ENCODE data around the gene PLD6.
"Not testable (repeated sequence)": the region's sequence is repeated elsewhere in the genome, so short reads cannot be mapped to it uniquely, and the experiment has no call there.

Gene PLD6

DNA sequence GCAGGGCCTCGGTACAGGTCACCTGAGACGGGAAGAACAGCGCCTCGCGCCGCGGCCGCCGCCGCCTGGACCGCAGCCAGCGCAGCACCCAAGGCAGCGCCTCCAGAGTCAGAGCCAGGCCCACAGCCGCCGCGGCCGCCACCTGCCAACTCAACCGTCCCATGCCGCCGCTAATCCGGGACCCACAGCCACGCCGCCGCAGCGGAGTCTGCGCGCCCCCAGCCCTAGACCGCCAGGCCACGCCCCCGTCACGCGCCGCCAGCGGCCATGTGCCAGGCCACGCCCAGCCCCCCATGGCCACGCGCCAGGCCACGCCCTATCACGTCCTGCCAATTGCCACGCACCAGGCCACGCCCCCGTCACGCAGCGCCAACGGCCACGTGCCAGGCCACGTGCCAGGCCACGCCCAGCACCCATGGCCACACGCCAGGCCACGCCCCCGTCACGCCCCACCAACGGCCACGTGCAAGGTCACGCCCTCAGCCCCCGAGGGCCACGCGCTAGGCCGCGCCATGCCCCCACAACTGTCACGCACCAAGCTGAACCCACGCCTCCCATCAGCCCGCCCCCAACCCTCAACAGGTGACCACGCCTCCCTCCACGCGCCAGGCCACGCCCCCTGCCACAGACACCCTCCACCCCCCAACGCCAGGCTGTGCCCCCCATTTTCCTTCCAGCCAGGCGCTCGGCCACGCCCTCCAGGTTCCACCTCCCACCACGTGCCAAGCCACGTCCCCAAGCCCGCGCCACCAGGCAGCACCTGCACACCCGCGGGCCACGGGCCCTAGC lies at the start of gene PLD6:
PLD6 (minus strand) TSS at position 210 of the 789 bp plus-strand sequence; CDS start at position 163, 47 bp downstream.
- DNase-seq, result peak; percentile 86

GRCh38 chr17:17255689-17256088 lies 49.6 kb upstream of the PLD6 start:
- not testable (repeated sequence) for DNase-seq

DNA sequence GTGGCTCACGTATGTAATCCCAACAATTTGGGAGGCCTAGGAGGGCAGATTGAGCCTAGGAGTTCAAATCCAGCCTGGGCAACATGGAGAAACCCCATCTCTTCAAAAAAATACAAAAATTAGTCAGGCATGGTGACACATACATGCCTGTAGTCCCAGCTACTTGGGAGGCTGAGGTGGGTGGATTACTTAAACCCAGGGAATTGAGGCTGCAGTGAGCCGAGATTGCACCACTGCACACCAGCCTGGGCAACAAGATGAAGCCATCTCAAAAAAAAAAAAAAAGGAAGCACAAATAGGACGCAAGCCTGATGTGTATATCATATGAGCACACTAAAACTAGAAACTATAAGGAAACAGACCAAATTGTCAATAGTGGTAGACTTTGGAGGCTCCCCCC lies 47.9 kb upstream of the PLD6 start:
- no peak for DNase-seq

GRCh38 chr17:17253406-17253805 lies 47.3 kb upstream of the PLD6 start:
- no peak for DNase-seq

DNA sequence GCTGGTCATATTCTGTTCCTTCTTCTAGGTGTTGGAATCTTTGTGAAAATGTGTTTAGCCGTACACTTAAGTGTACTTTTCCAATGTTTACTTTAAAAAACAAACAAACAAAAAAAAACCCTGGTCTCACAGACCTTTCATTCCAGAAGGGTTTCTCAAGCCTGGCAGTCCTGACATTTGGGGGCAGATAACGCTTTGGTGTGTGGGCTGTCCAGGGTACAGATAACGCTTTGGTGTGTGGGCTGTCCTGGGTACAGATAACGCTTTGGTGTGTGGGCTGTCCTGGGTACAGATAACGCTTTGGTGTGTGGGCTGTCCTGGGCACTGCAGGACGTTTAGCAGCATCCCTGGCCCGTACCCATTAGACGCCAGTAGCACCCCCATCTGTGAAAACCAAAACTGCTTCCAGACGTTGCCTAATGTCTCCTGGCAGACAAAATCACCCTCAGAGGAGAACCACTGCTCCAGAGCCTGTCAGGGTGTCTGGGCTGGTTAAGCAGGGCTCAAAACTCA lies 46.1 kb upstream of the PLD6 start:
- DNase-seq, result no peak

GRCh38 chr17:17246879-17247278 lies 40.7 kb upstream of the PLD6 start:
- no peak for DNase-seq

DNA sequence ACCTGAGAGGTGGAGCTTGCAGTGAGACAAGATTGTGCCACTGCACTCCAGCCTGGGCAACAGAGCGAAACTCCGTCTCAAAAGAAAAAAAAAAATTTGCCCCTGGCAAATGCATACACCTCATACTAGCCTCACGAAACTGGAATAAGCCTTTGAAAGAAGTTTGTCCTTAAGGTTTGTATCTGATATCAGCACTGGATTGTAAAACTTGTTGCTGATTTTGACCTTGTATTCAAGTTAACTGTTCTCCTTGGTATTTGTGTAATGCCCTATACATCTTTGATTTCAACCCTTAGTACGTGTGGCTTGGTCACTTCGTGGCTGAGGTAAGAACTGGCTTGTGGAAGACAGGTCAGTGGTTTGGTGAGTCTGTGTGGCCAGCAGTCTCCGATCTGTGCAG lies 37.0 kb upstream of the PLD6 start:
- DNase-seq, result no peak

GRCh38 chr17:17242246-17242645 lies 36.1 kb upstream of the PLD6 start:
- DNase-seq, result no peak

GRCh38 chr17:17241656-17242055 lies 35.5 kb upstream of the PLD6 start:
- no peak for DNase-seq

DNA sequence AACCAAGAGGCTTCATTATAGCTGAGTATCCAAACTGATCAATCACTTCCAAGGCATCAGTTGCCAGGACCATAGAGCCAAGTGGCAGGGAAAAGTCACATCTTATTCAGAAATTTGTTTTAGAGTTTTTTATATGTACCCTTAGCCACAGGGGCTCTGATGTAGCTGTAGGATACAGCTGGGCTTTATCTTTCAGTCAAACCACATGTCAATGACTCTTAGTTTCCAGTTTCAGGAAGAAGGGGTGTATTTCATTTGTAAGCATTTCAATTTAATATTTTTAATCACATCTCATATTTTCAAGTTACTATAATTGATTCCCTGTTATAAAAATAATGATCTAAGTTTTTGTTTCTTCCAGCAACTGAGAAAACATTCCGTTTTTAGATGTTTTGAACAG lies 33.7 kb upstream of the PLD6 start:
- DNase-seq, result no peak

GRCh38 chr17:17237026-17237799 lies 31.1 kb upstream of the PLD6 start, which contains the start of gene FLCN:
Gene FLCN, minus strand, starts transcription at chr17:17237168. Its CDS starts 9,031 bp downstream, at chr17:17228137.
- peak; percentile 92 for DNase-seq

DNA sequence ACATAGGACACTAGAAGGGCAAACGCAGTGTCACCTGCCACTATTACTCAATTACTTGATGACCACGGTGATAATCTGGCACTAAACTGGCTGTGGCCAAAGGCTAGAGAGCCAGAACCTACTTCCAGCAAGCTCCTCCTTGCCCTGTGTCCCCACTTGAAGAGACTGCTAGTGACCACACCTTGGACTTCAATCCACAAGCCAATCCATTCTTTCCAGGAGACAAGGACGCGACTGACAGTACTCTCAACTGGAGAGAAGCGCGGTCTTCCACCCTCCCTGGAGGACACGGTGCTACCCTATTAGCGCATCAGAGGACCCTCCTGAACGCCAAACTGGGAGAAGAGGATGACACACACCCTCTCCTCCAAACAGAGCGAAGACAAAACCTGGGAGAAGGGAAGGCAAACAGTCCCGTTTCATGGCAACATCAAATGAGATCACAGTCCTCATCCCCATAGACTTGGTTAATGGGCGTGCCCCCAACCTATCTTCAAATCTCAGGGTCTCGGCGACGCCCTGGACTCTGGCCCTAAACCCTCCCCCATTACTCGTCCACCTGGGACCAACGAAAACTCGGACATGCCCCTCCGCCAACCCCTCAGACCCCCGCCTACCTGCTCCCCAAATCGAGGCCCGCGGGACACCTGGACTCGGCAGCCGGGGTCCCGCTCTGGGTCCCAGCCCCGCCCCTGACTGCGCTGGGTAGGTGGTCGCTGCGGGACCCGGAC lies 30.3 kb upstream of the PLD6 start:
- DNase-seq, result peak; percentile 31

GRCh38 chr17:17235212-17236174 lies 29.4 kb upstream of the PLD6 start:
- DNase-seq, result no peak

- DNase-seq, result no peak
Observed at GRCh38 chr17:17232303-17232621, 26.1 kb upstream of the PLD6 start.

GRCh38 chr17:17231621-17232302 lies 25.6 kb upstream of the PLD6 start:
- no peak for DNase-seq

DNA sequence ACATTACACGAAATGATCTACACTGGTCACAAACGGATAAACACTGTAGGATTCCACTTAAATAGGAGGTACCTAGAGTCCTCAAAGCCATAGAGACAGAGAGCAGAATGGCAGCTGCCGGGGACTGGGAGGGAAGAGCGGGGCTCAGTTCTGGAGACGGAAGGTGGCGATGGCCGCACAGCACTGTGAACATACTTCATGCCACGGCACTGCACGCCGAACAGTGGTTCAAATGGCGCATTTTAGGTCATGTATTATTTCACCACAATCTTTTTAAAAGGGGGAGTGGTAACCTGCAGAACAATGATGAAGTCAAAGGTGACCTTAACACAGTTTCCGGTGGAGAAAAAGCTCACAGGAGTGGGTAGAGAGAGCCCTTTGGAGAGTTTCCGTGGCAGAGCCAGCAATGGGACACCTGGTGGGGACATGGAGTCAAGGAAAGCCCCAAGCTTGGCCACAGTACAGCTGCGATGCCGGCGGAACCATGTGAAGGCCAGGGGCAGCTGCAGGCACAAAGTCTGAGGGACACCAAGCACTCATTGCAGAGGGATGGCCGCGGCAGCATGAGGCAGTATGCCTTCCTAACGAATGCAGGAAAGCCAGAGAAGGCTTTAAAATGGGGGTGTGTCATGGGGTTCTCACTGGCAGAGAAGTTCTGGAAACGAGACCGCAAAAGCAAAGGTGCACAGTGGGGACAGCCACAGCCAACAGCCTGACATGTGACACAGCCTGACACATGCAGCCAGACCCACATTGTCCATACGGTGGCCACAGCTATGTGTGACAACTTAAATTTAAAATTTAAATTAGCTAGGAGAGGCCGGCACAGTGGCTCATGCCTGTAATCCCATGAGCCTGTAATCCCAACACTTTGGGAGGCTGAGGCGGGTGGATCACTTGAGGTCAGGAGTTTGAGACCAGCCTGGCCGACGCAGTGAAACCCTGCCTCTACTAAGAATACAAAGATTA lies 23.6 kb upstream of the PLD6 start:
- no peak for DNase-seq

DNA sequence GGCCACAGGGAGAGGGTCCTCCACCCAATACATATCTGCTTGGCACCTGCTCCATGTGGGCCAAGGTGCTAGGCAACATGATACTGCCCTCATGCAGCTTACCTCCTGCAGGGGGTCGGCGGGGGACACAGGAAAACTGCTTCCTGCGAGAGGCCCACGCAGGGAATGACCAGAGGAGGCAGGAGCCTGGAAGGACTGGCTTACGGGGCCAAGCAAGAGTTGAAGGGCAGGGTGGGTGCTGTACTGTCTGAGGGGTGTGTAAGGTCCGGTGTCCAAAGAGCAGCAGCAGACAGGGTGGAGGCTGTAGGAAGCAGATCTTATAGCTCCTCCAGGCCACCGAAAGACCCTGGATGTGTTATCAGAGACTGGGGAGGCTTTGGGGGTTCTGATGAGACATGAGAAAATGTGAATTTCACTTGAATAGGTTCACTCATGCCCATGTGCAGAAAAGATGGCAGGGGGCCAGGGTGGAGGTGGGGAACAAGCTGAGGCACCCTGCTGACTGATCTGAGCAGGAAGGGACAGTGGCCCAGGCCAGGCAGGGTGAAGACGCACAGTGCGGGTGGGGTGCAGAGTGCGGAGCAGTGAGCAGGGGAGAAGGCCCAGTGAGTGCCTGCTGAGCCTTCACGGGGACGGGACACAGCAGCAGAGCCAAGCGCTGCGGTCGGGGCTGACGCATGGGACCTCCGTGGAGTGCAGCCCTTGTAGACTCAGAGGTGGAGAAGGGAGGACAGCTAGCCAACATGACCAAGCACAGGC lies 22.6 kb upstream of the PLD6 start:
- DNase-seq, result no peak

GRCh38 chr17:17227608-17228520 lies 21.7 kb upstream of the PLD6 start:
- DNase-seq, result no peak
